Measurements from ENCODE around the gene HIPK4. TPM values are rescaled to one million over a fixed set of nuclear protein-coding genes. Genes with fewer than 3 reads are reported as not detected.
A peak's percentile ranks its signal among the peaks of the same experiment; 100 is the strongest.

The HIPK4 gene
- total RNA-seq, 1 donor from 2014 or later, result 0.64 TPM

- no peaks in the 10 kb centered on the region for H3K9me3 ChIP-seq
- no peak overlapping the region for H3K4me3 ChIP-seq
- no peak for ATAC-seq
- H3K4me1 ChIP-seq, result peaks cover 7% of the 10 kb centered on the region
- intact Hi-C loops (cut with DNase I), result no loop called here
- no peak overlapping the region for H3K27ac ChIP-seq
- TF ChIP-seq CTCF (IDR thresholded peaks at IDR 0.05), result no peak
- H3K36me3 ChIP-seq, result peaks cover 59% of the 10 kb centered on the region
- no peaks in the 10 kb centered on the region for H3K27me3 ChIP-seq
- no peak for DNase-seq
These were observed 22.2 kb downstream of the HIPK4 start for GRCh38 chr19:40367577-40368434.

GRCh38 chr19:40366697-40367561 is 23.1 kb downstream of the HIPK4 start:
- ATAC-seq (peak; percentile 75), DNase-seq (peak; percentile 82)
- Histone ChIP-seq H3K36me3 (peaks cover 50% of the 10 kb centered on the region), H3K27me3 (no peaks in the 10 kb centered on the region), H3K27ac (peak overlapping the region; percentile 24), H3K4me3 (peak overlapping the region; percentile 47), H3K4me1 (peaks cover 8% of the 10 kb centered on the region), H3K9me3 (no peaks in the 10 kb centered on the region)
- intact Hi-C loops (cut with DNase I), result no loop called here
- TF ChIP-seq CTCF (IDR thresholded peaks at IDR 0.05), result no peak

- intact Hi-C loops (cut with DNase I), result no loop called here
- Histone ChIP-seq H3K4me3 (peak overlapping the region; percentile 47), H3K27ac (no peak overlapping the region), H3K36me3 (peaks cover 39% of the 10 kb centered on the region), H3K27me3 (no peaks in the 10 kb centered on the region), H3K4me1 (peaks cover 8% of the 10 kb centered on the region), H3K9me3 (no peaks in the 10 kb centered on the region)
- ATAC-seq, result peak; percentile 93
- no peak for TF ChIP-seq CTCF (IDR thresholded peaks at IDR 0.05)
- DNase-seq, result peak; percentile 91
These were observed 24.2 kb downstream of the HIPK4 start for GRCh38 chr19:40365613-40366401.

- H3K36me3 ChIP-seq, result peaks cover 31% of the 10 kb centered on the region
- H3K9me3 ChIP-seq, result no peaks in the 10 kb centered on the region
- DNase-seq (no peak), ATAC-seq (no peak)
- no peak overlapping the region for H3K27ac ChIP-seq
- H3K4me3 ChIP-seq, result peak overlapping the region; percentile 47
- no peaks in the 10 kb centered on the region for H3K27me3 ChIP-seq
- H3K4me1 ChIP-seq, result peaks cover 8% of the 10 kb centered on the region
- TF ChIP-seq CTCF (IDR thresholded peaks at IDR 0.05), result no peak
- intact Hi-C loops (cut with DNase I), result no loop called here
These were observed 25.0 kb downstream of the HIPK4 start for GRCh38 chr19:40365010-40365409.

- TF ChIP-seq CTCF (IDR thresholded peaks at IDR 0.05), result no peak
- H3K27ac ChIP-seq, result no peak overlapping the region
- H3K4me3 ChIP-seq, result no peak overlapping the region
- intact Hi-C loops (cut with DNase I), result no loop called here
- peaks cover 21% of the 10 kb centered on the region for H3K36me3 ChIP-seq
- peaks cover 8% of the 10 kb centered on the region for H3K4me1 ChIP-seq
- no peaks in the 10 kb centered on the region for H3K9me3 ChIP-seq
- no peaks in the 10 kb centered on the region for H3K27me3 ChIP-seq
- no peak for ATAC-seq
- DNase-seq, result no peak
These were observed 26.9 kb downstream of the HIPK4 start for GRCh38 chr19:40363069-40363468.
